GM18858 (cell line): ENCODE data around the gene PPP1R1A.

ENCODE experiments used
- ATAC-seq: cut with Tn5 transposase; IDR thresholded peaks from one replicate; pipeline ENCODE4 v1.9.1; 2021; ENCODE audit not compliant: unreplicated experiment

Gene PPP1R1A

GRCh38 chr12:54538136-54538700, 50.2 kb downstream of the PPP1R1A start:
- no peak for ATAC-seq

GRCh38 chr12:54535474-54535873, 53.0 kb downstream of the PPP1R1A start:
- ATAC-seq: no peak

- no peak for ATAC-seq
These were observed 58.9 kb downstream of the PPP1R1A start for GRCh38 chr12:54529581-54529980.
